Osteoblast (primary cell): Measurements from ENCODE around the gene PPP1R12A. TPM values are rescaled to one million over a fixed set of nuclear protein-coding genes. Genes with fewer than 3 reads are reported as not detected.
A peak's percentile ranks its signal among the peaks of the same experiment; 100 is the strongest.

Experiments
- DNase-seq: peaks from one replicate; pipeline ENCODE4 v3.0.0; 2011; ENCODE audit warnings: low spot score, mixed read lengths; ENCODE audit not compliant: insufficient read length; ENCODE audit errors: missing footprints
- H2AFZ ChIP-seq: 2 replicates; pipeline ENCODE4 v1.6.0; 2011; ENCODE audit warnings: mild to moderate bottlenecking, low read length
- H3K27ac ChIP-seq: 2 replicates; pipeline ENCODE4 v1.5.1; 2011; ENCODE audit warnings: mild to moderate bottlenecking, low read depth, low read length, moderate library complexity
- H3K27me3 ChIP-seq: 2 replicates; pipeline ENCODE4 v1.6.0; 2012; ENCODE audit warnings: mild to moderate bottlenecking, control low read depth, inconsistent platforms, low read length, moderate library complexity; ENCODE audit not compliant: insufficient read depth
- H3K36me3 ChIP-seq: 2 replicates; pipeline ENCODE4 v1.5.1; 2011; ENCODE audit warnings: mild to moderate bottlenecking, low read length, control low read depth, moderate library complexity; ENCODE audit not compliant: insufficient read depth
- H3K4me1 ChIP-seq: 2 replicates; pipeline ENCODE4 v1.5.1; 2011; ENCODE audit warnings: mild to moderate bottlenecking, low read length, control low read depth, moderate library complexity; ENCODE audit not compliant: insufficient read depth
- H3K4me2 ChIP-seq: 2 replicates; pipeline ENCODE4 v1.6.0; 2011; ENCODE audit warnings: mild to moderate bottlenecking, low read length; ENCODE audit not compliant: insufficient read depth
- H3K4me3 ChIP-seq: fragments of 200-600 bp; sonication (generic); 3 replicates; pipeline ENCODE4 v1.5.1; 2012; ENCODE audit warnings: mild to moderate bottlenecking, low read length, inconsistent platforms; ENCODE audit not compliant: insufficient read depth
- H3K79me2 ChIP-seq: 2 replicates; pipeline ENCODE4 v1.6.0; 2012; ENCODE audit warnings: mild to moderate bottlenecking, low read length, control low read depth, inconsistent platforms; ENCODE audit not compliant: insufficient read depth
- H3K9me3 ChIP-seq: 2 replicates; pipeline ENCODE4 v1.5.1; 2011; ENCODE audit warnings: low read depth, low read length, control low read depth
- H4K20me1 ChIP-seq: 2 replicates; pipeline ENCODE4 v1.6.0; 2012; ENCODE audit warnings: mild to moderate bottlenecking, low read length, control low read depth; ENCODE audit not compliant: insufficient read depth
- CTCF ChIP-seq: IDR thresholded peaks from 2 replicates; pipeline ENCODE4 v1.5.1; 2011; ENCODE audit warnings: mild to moderate bottlenecking, low read depth, low read length, moderate library complexity; ENCODE audit errors: extremely low read depth
- total RNA-seq: library from RNA; depleted of rRNA; stranded (reverse); fragments of >200 nt; gene quantifications from 2 replicates; pipeline ENCODE4 v1.2.3, GENCODE V29; 2012

Gene PPP1R12A
- total RNA-seq, 1 donor = 165 TPM

- no peak overlapping the region for H2AFZ ChIP-seq
- H3K79me2 ChIP-seq = peaks cover 85% of the 10 kb centered on the region
- no peaks in the 10 kb centered on the region for H3K27me3 ChIP-seq
- no peak overlapping the region for H3K4me3 ChIP-seq
- DNase-seq = no peak
- H3K9me3 ChIP-seq = no peaks in the 10 kb centered on the region
- H4K20me1 ChIP-seq = peaks cover 22% of the 10 kb centered on the region
- peaks cover 12% of the 10 kb centered on the region for H3K4me1 ChIP-seq
- peak overlapping the region; percentile 33 for H3K27ac ChIP-seq
- peak overlapping the region; percentile 23 for H3K4me2 ChIP-seq
- no peak for TF ChIP-seq CTCF
- peaks cover 4% of the 10 kb centered on the region for H3K36me3 ChIP-seq
Measured at GRCh38 chr12:79848339-79848738, 86.6 kb downstream of the PPP1R12A start.

- no peak overlapping the region for H2AFZ ChIP-seq
- DNase-seq = no peak
- no peaks in the 10 kb centered on the region for H3K27me3 ChIP-seq
- TF ChIP-seq CTCF = no peak
- H3K27ac ChIP-seq = no peak overlapping the region
- peaks cover 13% of the 10 kb centered on the region for H4K20me1 ChIP-seq
- no peak overlapping the region for H3K4me3 ChIP-seq
- peaks cover 12% of the 10 kb centered on the region for H3K4me1 ChIP-seq
- peaks cover 4% of the 10 kb centered on the region for H3K36me3 ChIP-seq
- H3K79me2 ChIP-seq = peaks cover 84% of the 10 kb centered on the region
- H3K9me3 ChIP-seq = no peaks in the 10 kb centered on the region
- H3K4me2 ChIP-seq = no peak overlapping the region
Measured at GRCh38 chr12:79847417-79847816, 87.5 kb downstream of the PPP1R12A start.

DNA sequence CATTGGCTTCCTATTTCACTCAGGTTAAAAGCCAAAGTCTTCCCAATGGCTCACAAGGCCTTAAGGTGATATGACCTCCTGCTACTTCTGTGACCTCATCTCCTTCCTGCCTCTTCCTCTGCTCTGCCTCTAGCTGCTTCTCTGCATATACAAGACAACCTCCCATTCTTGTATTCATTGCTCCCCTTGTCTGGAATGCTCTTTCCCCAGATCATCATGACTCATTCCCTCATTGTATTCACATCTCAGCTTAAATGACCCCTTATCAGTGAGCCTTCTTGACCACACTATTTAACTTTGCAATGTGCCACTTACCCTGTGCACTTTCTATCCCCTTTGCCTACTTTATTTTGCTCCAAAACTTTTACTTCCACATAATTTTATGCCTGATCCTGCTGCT, 90.2 kb downstream of the PPP1R12A start:
- Histone ChIP-seq H3K27ac (peak overlapping the region; percentile 35), H3K4me3 (no peak overlapping the region), H3K27me3 (no peaks in the 10 kb centered on the region), H3K4me2 (peak overlapping the region; percentile 18), H2AFZ (no peak overlapping the region), H3K9me3 (no peaks in the 10 kb centered on the region), H3K36me3 (peaks cover 7% of the 10 kb centered on the region), H3K4me1 (peaks cover 12% of the 10 kb centered on the region), H3K79me2 (peaks cover 84% of the 10 kb centered on the region), H4K20me1 (peaks cover 7% of the 10 kb centered on the region)
- TF ChIP-seq CTCF = no peak
- peak; percentile 82 for DNase-seq

GRCh38 chr12:79843978-79844377, 90.9 kb downstream of the PPP1R12A start:
- Histone ChIP-seq H3K79me2 (peaks cover 84% of the 10 kb centered on the region), H3K9me3 (peaks cover 3% of the 10 kb centered on the region), H3K27me3 (no peaks in the 10 kb centered on the region), H3K36me3 (peaks cover 13% of the 10 kb centered on the region), H2AFZ (no peak overlapping the region), H3K27ac (peak overlapping the region; percentile 35), H4K20me1 (peaks cover 7% of the 10 kb centered on the region), H3K4me2 (no peak overlapping the region), H3K4me1 (peaks cover 12% of the 10 kb centered on the region), H3K4me3 (no peak overlapping the region)
- no peak for DNase-seq
- TF ChIP-seq CTCF = no peak
